Type B pancreatic cell (in vitro differentiated cells): Measurements from ENCODE around the gene RPS6KL1. TPM values are rescaled to one million over a fixed set of nuclear protein-coding genes. Genes with fewer than 3 reads are reported as not detected.

Experiments
- DNase-seq: peaks from one replicate; pipeline ENCODE4 v3.0.0; 2021; ENCODE audit warnings: mixed read lengths; ENCODE audit not compliant: unreplicated experiment; ENCODE audit errors: extremely low spot score
- H3K27ac Mint-ChIP-seq: 2 replicates; pipeline ENCODE4 v1.8.0; 2021; ENCODE audit warnings: mild to moderate bottlenecking, mixed read lengths
- H3K27me3 Mint-ChIP-seq: 2 replicates; pipeline ENCODE4 v1.8.0; 2021; ENCODE audit warnings: mixed read lengths
- H3K36me3 Mint-ChIP-seq: 2 replicates; pipeline ENCODE4 v1.8.0; 2021; ENCODE audit warnings: mixed read lengths
- H3K4me1 Mint-ChIP-seq: one replicate; pipeline ENCODE4 v1.8.0; 2021; ENCODE audit warnings: mixed read lengths; ENCODE audit not compliant: unreplicated experiment
- H3K4me3 Mint-ChIP-seq: 2 replicates; pipeline ENCODE4 v1.8.0; 2021; ENCODE audit warnings: mild to moderate bottlenecking, mixed read lengths
- H3K9me3 Mint-ChIP-seq: 2 replicates; pipeline ENCODE4 v1.8.0; 2021; ENCODE audit warnings: mixed read lengths
- CTCF ChIP-seq: fragments of 200-600 bp; sonication (generic); conservative IDR thresholded peaks from 2 replicates; pipeline ENCODE4 v1.5.0; 2021; ENCODE audit warnings: antibody characterized with exemption, mild to moderate bottlenecking
- total RNA-seq: library from RNA; stranded (reverse); gene quantifications from 2 replicates; pipeline ENCODE4 v1.2.1, GENCODE V29; 2021; ENCODE audit warnings: low replicate concordance

RPS6KL1 gene
- total RNA-seq, 1 donor from 2014 or later, result 7.5 TPM

GRCh38 chr14:74941676-74942097 lies 18.6 kb upstream of the RPS6KL1 start:
- H3K27me3 Mint-ChIP-seq, result peaks cover 8% of the 10 kb centered on the region
- no peak for TF ChIP-seq CTCF
- peaks cover 10% of the 10 kb centered on the region for H3K4me1 Mint-ChIP-seq
- no peaks in the 10 kb centered on the region for H3K36me3 Mint-ChIP-seq
- H3K9me3 Mint-ChIP-seq, result no peaks in the 10 kb centered on the region
- H3K4me3 Mint-ChIP-seq, result no peak overlapping the region
- H3K27ac Mint-ChIP-seq, result no peak overlapping the region
- no peak for DNase-seq

GRCh38 chr14:74940956-74941565 lies 18.0 kb upstream of the RPS6KL1 start:
- Mint-ChIP-seq H3K36me3 (no peaks in the 10 kb centered on the region), H3K27ac (no peak overlapping the region), H3K9me3 (no peaks in the 10 kb centered on the region), H3K27me3 (peaks cover 10% of the 10 kb centered on the region), H3K4me3 (no peak overlapping the region), H3K4me1 (peaks cover 4% of the 10 kb centered on the region)
- no peak for TF ChIP-seq CTCF
- DNase-seq, result no peak

- no peak for DNase-seq
- no peak for TF ChIP-seq CTCF
- Mint-ChIP-seq H3K36me3 (no peaks in the 10 kb centered on the region), H3K4me3 (no peak overlapping the region), H3K9me3 (no peaks in the 10 kb centered on the region), H3K27me3 (peaks cover 14% of the 10 kb centered on the region), H3K27ac (no peak overlapping the region), H3K4me1 (peaks cover 12% of the 10 kb centered on the region)
Observed at GRCh38 chr14:74938531-74939495, 15.8 kb upstream of the RPS6KL1 start.

- Mint-ChIP-seq H3K4me3 (no peak overlapping the region), H3K27ac (no peak overlapping the region), H3K36me3 (no peaks in the 10 kb centered on the region), H3K4me1 (peaks cover 18% of the 10 kb centered on the region), H3K27me3 (peaks cover 23% of the 10 kb centered on the region), H3K9me3 (no peaks in the 10 kb centered on the region)
- TF ChIP-seq CTCF, result no peak
- no peak for DNase-seq
Observed at GRCh38 chr14:74937171-74937570, 14.1 kb upstream of the RPS6KL1 start.

- H3K27me3 Mint-ChIP-seq, result peaks cover 23% of the 10 kb centered on the region
- H3K4me1 Mint-ChIP-seq, result peaks cover 18% of the 10 kb centered on the region
- DNase-seq, result no peak
- H3K4me3 Mint-ChIP-seq, result no peak overlapping the region
- no peaks in the 10 kb centered on the region for H3K36me3 Mint-ChIP-seq
- H3K9me3 Mint-ChIP-seq, result no peaks in the 10 kb centered on the region
- H3K27ac Mint-ChIP-seq, result no peak overlapping the region
- no peak for TF ChIP-seq CTCF
Observed at GRCh38 chr14:74936731-74937130, 13.7 kb upstream of the RPS6KL1 start.
